ENCODE measurements around the gene CD247. TPM values are rescaled to one million over a fixed set of nuclear protein-coding genes. Genes with fewer than 3 reads are reported as not detected.
A peak's percentile ranks its signal among the peaks of the same experiment; 100 is the strongest.

Gene CD247
- total RNA-seq, 1 donor from 2014 or later: 1.3 TPM

DNA sequence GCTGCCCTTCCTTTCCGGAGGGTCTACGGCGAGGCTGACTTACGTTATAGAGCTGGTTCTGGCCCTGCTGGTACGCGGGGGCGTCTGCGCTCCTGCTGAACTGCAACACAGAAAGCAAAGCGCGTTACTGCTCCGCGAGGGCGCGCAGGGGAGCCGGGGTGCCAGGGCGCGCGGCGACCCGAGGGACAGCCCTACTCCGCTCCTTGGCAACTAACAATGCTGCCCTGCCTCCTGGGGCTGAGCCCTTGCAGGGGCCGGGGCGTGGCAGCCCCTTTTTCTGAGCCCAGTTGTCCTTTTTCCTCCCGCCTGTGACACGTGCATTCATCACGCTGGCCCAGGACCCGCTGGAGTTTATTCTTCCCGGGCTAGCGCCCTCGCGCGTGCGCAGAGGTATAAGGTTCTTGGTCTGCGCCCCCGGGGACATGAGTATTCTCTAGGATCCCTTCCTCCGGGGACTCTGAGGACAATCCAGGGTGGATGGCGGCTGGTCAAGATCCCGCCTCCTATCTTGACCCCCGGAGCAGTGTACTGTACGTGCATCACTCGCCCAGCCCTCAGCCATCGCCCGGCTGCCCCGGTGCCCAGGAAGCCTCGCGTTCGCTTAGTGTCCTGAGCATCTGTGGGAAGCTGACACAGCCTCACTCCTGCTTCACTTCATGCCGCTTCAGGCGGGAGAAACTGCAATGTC is 78.9 kb downstream of the CD247 start:
- Histone ChIP-seq H3K9me3 (ENCODE audit: low read depth) (no peaks in the 10 kb centered on the region), H4K20me1 (ENCODE audit: low read depth) (no peaks in the 10 kb centered on the region), H3K4me3 (peak overlapping the region; percentile 40), H3K27me3 (peaks cover 32% of the 10 kb centered on the region), H3K79me2 (ENCODE audit: low read depth) (no peaks in the 10 kb centered on the region), H3K4me1 (no peaks in the 10 kb centered on the region), H3K4me2 (peak overlapping the region; percentile 80), H3K9ac (no peak overlapping the region), H3K27ac (no peak overlapping the region), H2AFZ (replicated peaks) (peak overlapping the region; percentile 83), H3F3A (ENCODE audit: low read depth) (no peaks in the 10 kb centered on the region), H3K36me3 (no peaks in the 10 kb centered on the region)
- TF ChIP-seq, protein P1, sequence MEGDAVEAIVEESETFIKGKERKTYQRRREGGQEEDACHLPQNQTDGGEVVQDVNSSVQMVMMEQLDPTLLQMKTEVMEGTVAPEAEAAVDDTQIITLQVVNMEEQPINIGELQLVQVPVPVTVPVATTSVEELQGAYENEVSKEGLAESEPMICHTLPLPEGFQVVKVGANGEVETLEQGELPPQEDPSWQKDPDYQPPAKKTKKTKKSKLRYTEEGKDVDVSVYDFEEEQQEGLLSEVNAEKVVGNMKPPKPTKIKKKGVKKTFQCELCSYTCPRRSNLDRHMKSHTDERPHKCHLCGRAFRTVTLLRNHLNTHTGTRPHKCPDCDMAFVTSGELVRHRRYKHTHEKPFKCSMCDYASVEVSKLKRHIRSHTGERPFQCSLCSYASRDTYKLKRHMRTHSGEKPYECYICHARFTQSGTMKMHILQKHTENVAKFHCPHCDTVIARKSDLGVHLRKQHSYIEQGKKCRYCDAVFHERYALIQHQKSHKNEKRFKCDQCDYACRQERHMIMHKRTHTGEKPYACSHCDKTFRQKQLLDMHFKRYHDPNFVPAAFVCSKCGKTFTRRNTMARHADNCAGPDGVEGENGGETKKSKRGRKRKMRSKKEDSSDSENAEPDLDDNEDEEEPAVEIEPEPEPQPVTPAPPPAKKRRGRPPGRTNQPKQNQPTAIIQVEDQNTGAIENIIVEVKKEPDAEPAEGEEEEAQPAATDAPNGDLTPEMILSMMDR (IDR thresholded peaks at IDR 0.05): peak; percentile 44
- TF ChIP-seq EZH2phosphoT487 (IDR thresholded peaks at IDR 0.05) (no peak), EZH2 (IDR thresholded peaks at IDR 0.05) (no peak)
- Mint-ChIP-seq H3K4me3 (peak overlapping the region; percentile 11), H3K9me3 (peaks cover 20% of the 10 kb centered on the region), H3K36me3 (peaks cover 5% of the 10 kb centered on the region), H3K4me1 (peaks cover 33% of the 10 kb centered on the region), H3K27ac (peak overlapping the region; percentile 24), H3K27me3 (ENCODE audit: insufficient read depth, low read depth) (peaks cover 21% of the 10 kb centered on the region)
- DNase-seq (ENCODE audit: low spot score): peak; percentile 87

DNA sequence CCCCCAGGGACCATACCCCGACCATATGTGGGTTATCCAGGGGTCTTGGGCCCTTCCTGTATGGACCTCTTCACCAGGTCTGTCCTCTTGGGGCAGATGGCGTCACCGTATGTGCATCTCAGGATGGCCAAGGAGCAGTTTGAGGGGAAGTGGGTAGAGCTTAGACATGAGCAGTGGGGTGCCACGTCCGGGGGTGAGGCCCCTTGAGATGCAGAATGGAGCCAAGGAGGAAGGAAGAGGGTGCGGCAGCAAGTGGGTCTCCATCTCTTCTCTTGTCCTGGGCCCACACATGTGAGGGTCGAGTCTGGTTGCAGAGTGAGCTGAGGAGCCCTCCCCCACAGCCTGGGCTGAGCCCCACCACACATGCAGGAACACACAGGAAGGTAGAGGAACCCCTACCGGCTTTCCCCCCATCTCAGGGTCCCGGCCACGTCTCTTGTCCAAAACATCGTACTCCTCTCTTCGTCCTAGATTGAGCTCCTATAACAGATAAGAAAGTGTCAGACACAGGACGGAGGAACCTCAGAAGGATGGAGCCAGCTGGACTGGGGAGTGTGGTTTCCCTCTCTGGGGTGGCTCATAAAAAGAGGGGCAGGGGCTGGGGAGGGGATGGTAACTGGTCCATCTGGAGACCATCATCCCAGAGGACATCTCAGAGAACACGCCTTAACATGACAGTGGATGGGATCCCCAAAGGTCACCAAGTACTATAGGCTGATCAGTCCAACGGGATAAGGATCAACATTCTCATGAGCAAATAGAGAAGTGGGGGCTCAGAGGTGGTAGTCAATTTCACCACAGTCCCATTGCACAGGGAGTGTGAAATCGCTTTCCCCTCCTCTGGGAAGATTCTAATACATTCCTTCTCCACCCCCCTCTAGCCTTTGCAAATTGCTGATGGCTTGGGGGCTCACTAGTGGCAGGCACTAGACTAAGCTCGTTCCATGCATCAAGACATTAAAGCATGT is 79.9 kb downstream of the CD247 start:
- Histone ChIP-seq H3K79me2 (ENCODE audit: low read depth) (no peaks in the 10 kb centered on the region), H3K27me3 (peaks cover 32% of the 10 kb centered on the region), H3K4me2 (peak overlapping the region; percentile 80), H3K36me3 (no peaks in the 10 kb centered on the region), H3K4me3 (peak overlapping the region; percentile 40), H3K9me3 (ENCODE audit: low read depth) (no peaks in the 10 kb centered on the region), H3K27ac (no peak overlapping the region), H2AFZ (replicated peaks) (peak overlapping the region; percentile 83), H3F3A (ENCODE audit: low read depth) (no peaks in the 10 kb centered on the region), H3K9ac (no peak overlapping the region), H4K20me1 (ENCODE audit: low read depth) (no peaks in the 10 kb centered on the region), H3K4me1 (no peaks in the 10 kb centered on the region)
- H3K36me3 Mint-ChIP-seq: peaks cover 5% of the 10 kb centered on the region
- H3K27ac Mint-ChIP-seq: no peak overlapping the region
- peaks cover 29% of the 10 kb centered on the region for H3K4me1 Mint-ChIP-seq
- peaks cover 20% of the 10 kb centered on the region for H3K9me3 Mint-ChIP-seq
- peak overlapping the region; percentile 38 for H3K4me3 Mint-ChIP-seq
- TF ChIP-seq EZH2phosphoT487 (IDR thresholded peaks at IDR 0.05) (no peak), EZH2 (IDR thresholded peaks at IDR 0.05) (no peak)
- TF ChIP-seq, protein P1 (IDR thresholded peaks at IDR 0.05): no peak
- DNase-seq (ENCODE audit: low spot score): no peak
- H3K27me3 Mint-ChIP-seq (ENCODE audit: insufficient read depth, low read depth): peaks cover 19% of the 10 kb centered on the region

DNA sequence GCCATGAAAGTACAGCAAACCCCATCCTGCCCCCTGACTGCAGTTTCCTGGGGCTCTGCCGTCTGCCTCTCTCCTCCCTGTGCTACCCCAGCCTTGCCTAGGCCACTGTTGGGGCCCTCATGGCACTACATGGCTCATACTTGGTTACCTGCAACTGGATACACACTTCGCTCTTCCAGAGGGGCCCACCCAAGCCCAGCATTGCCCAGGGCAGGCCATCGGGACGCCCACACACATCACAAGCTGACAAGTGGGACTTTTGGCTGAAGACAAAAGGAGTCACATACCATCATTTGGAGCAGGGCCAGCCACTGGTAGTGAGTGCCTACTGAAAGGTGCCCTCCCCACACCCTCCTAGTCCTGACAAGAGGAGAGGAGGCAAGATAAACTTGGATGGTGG is 82.8 kb downstream of the CD247 start:
- Mint-ChIP-seq H3K4me3 (peak overlapping the region; percentile 18), H3K4me1 (peaks cover 32% of the 10 kb centered on the region), H3K27me3 (ENCODE audit: insufficient read depth, low read depth) (peaks cover 17% of the 10 kb centered on the region), H3K9me3 (peaks cover 20% of the 10 kb centered on the region), H3K36me3 (peaks cover 5% of the 10 kb centered on the region), H3K27ac (no peak overlapping the region)
- Histone ChIP-seq H3K27ac (no peak overlapping the region), H3K4me2 (no peak overlapping the region), H2AFZ (replicated peaks) (no peak overlapping the region), H3K4me3 (no peak overlapping the region), H3K27me3 (peaks cover 27% of the 10 kb centered on the region), H3K9ac (no peak overlapping the region), H3K36me3 (no peaks in the 10 kb centered on the region), H3K4me1 (peaks cover 19% of the 10 kb centered on the region), H3K79me2 (ENCODE audit: low read depth) (no peaks in the 10 kb centered on the region), H4K20me1 (ENCODE audit: low read depth) (no peaks in the 10 kb centered on the region), H3F3A (ENCODE audit: low read depth) (peaks cover 9% of the 10 kb centered on the region), H3K9me3 (ENCODE audit: low read depth) (no peaks in the 10 kb centered on the region)
- DNase-seq (ENCODE audit: low spot score): no peak
- TF ChIP-seq, protein P1 (IDR thresholded peaks at IDR 0.05): no peak
- no peak for TF ChIP-seq EZH2phosphoT487 (IDR thresholded peaks at IDR 0.05)
- TF ChIP-seq EZH2 (IDR thresholded peaks at IDR 0.05): no peak
